Keratinocyte (primary cell): ENCODE results near the gene PYM1.

ENCODE experiments used
- CTCF ChIP-seq, 3 experiments: IDR thresholded peaks in 1 of 3; conservative IDR thresholded peaks in 1 of 3; optimal IDR thresholded peaks in 1 of 3; 2 replicates in 2 of 3; 3 replicates in 1 of 3; pipeline versions ENCODE3 to v1.5.1; 2011; ENCODE audit warnings: low read length in 3 of 3, mild to moderate bottlenecking in 3 of 3, moderate library complexity in 2 of 3, control low read depth in 1 of 3, inconsistent platforms in 1 of 3; ENCODE audit not compliant: insufficient read depth in 2 of 3; ENCODE audit errors: extremely low read depth in 1 of 3
- EZH2 ChIP-seq: IDR thresholded peaks from one replicate; pipeline ENCODE4 v1.6.1; 2012; ENCODE audit warnings: inconsistent platforms, mild to moderate bottlenecking, low read length, moderate library complexity

DNA sequence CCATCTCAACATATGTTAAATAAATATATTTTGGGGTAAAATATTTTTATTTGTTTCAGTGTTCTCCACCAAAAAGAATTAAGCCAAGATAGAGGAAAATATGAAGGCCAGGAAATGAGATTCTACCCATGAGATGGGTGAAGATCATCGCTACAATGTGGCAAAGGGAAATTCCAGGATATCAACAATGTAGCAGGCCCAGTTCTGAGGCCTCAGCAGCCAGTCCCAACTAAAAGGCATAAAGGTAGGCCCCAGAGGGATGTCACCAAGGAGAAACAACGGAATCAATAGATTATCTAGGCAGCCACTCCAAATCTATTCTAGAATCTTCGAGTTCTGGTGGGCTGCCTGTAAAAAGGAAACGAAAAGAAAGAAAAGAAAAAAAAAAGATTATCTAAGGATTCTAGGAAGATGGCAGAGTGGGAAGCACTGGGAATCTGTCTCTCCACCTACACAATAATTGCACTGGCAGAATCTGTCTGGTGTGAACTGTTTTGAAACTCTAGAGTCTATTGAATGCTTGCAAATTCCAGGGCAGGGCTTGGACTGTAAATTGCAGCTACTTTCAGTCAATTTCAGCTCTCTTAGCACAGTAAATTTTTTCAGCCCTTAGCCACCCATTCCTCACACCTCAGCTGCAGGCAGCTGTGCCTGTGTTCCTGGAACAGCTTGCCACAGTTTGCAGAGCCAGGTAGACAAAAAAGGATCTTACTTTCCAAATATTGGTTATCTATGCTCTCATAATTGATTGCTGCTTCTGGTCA is 51.8 kb downstream of the PYM1 start:
- TF ChIP-seq CTCF (optimal IDR thresholded peaks at IDR 0.05 in 1 of 3, IDR thresholded peaks at IDR 0.05 in 1 of 3, conservative IDR thresholded peaks at IDR 0.05 in 1 of 3; ENCODE audit: extremely low read depth in 1 of 3, insufficient read depth in 2 of 3, low read length in 3 of 3) (no peak), EZH2 (no peak)
